Measurements from ENCODE around the gene DUSP8.

The DUSP8 gene

GRCh38 chr11:1532014-1532586 lies 40.0 kb downstream of the DUSP8 start:
- no peak for DNase-seq

GRCh38 chr11:1531449-1532013 lies 40.5 kb downstream of the DUSP8 start:
- no peak for DNase-seq

GRCh38 chr11:1530686-1531448 lies 41.2 kb downstream of the DUSP8 start:
- no peak for DNase-seq

GRCh38 chr11:1529774-1530173 lies 42.3 kb downstream of the DUSP8 start:
- DNase-seq: no peak

GRCh38 chr11:1529286-1529685 lies 42.8 kb downstream of the DUSP8 start:
- no peak for DNase-seq

- DNase-seq: no peak
Measured at GRCh38 chr11:1528710-1529109, 43.4 kb downstream of the DUSP8 start.

GRCh38 chr11:1526785-1527184 lies 45.3 kb downstream of the DUSP8 start:
- no peak for DNase-seq

- DNase-seq: no peak
Measured at GRCh38 chr11:1523779-1524178, 48.3 kb downstream of the DUSP8 start.

GRCh38 chr11:1523077-1523476 lies 49.0 kb downstream of the DUSP8 start:
- no peak for DNase-seq

- DNase-seq: no peak
Measured at GRCh38 chr11:1522081-1522424, 50.0 kb downstream of the DUSP8 start.

- DNase-seq: no peak
Measured at GRCh38 chr11:1521382-1522080, 50.5 kb downstream of the DUSP8 start.

- no peak for DNase-seq
Measured at GRCh38 chr11:1520663-1521267, 51.3 kb downstream of the DUSP8 start.

GRCh38 chr11:1520209-1520662 lies 51.8 kb downstream of the DUSP8 start:
- no peak for DNase-seq

GRCh38 chr11:1519028-1520010 lies 52.8 kb downstream of the DUSP8 start:
- DNase-seq: no peak

- DNase-seq: no peak
Measured at GRCh38 chr11:1518301-1518700, 53.8 kb downstream of the DUSP8 start.

GRCh38 chr11:1517117-1518005 lies 54.7 kb downstream of the DUSP8 start:
- no peak for DNase-seq

- DNase-seq: no peak
Measured at GRCh38 chr11:1516273-1517067, 55.6 kb downstream of the DUSP8 start.

- peak; percentile 65 for DNase-seq
Measured at GRCh38 chr11:1515082-1516060, 56.7 kb downstream of the DUSP8 start.

Data from right kidney (tissue), 1 donor.